Testis (tissue), 3 donors: ENCODE data around the gene DDX31. TPM values are rescaled to one million over a fixed set of nuclear protein-coding genes. Genes with fewer than 3 reads are reported as not detected.

Experiments
- DNase-seq: peaks from one replicate; pipeline ENCODE4 v3.0.0-alpha.2; 2019
- H3K27ac ChIP-seq, 2 donors: fragments of 200-600 bp; sonication (generic); one replicate each; pipeline ENCODE4 v1.5.1; 2019
- H3K27me3 ChIP-seq: fragments of 200-600 bp; sonication (generic); one replicate; pipeline ENCODE4 v1.5.1; 2019
- H3K36me3 ChIP-seq: fragments of 200-600 bp; sonication (generic); one replicate; pipeline ENCODE4 v1.5.1; 2017; ENCODE audit warnings: low read depth; ENCODE audit errors: missing control alignments
- H3K4me1 ChIP-seq: fragments of 200-600 bp; sonication (generic); one replicate; pipeline ENCODE4 v1.5.1; 2019
- H3K4me3 ChIP-seq, 2 donors: fragments of 200-600 bp; sonication (generic); one replicate each; pipeline ENCODE4 v1.5.1; 2017 to 2019
- H3K9me3 ChIP-seq: fragments of 200-600 bp; sonication (generic); one replicate; pipeline ENCODE4 v1.5.1; 2017
- CTCF ChIP-seq, 3 experiments: fragments of 450-650 bp in 2 of 3; fragments of 200-600 bp in 1 of 3; sonication (generic) in 1 of 3; IDR thresholded peaks; one replicate each; pipeline ENCODE4 v1.5.1; 2016 to 2019; ENCODE audit warnings: antibody characterized with exemption in 3 of 3, mild to moderate bottlenecking in 2 of 3, moderate library complexity in 1 of 3
- POLR2A ChIP-seq: fragments of 450-650 bp; IDR thresholded peaks from one replicate; pipeline ENCODE4 v1.6.1; 2017; ENCODE audit warnings: antibody characterized with exemption, mild to moderate bottlenecking, moderate library complexity
- WGBS, 2 donors: methylation state at CpG; one replicate each; pipeline ENCODE4 v1.1.5; 2018; 5-methylcytosine and 5-hydroxymethylcytosine counted together
- intact Hi-C: fragments of 100-400 bp; cut with DNase I; formaldehyde crosslinking; loops from one replicate; pipeline ENCODE4 v1.15.1; 2023; ENCODE audit warnings: low total_unique reads
- polyA plus RNA-seq: library from polyadenylated mRNA; stranded (reverse); fragments of 350-450 nt; fragmentation: Illumina TruSeq; extraction: RNeasy Lipid Tissue Mini Kit (QIAGEN cat#74804); gene quantifications from one replicate; pipeline ENCODE4 v1.2.3, GENCODE V29; 2014; ENCODE audit warnings: low read depth, low replicate concordance; ENCODE audit not compliant: insufficient read depth
- total RNA-seq, 2 donors: library from RNA; depleted of rRNA; stranded (reverse); fragments of >200 nt; gene quantifications; one replicate each; pipeline ENCODE4 v1.2.3, GENCODE V29; 2016

The DDX31 gene
- total and polyA plus RNA-seq, 3 donors from 2014 or later, result 17.9 to 24.2 (median 21.1) TPM

GRCh38 chr9:132637351-132637750 lies 32.4 kb downstream of the DDX31 start:
- WGBS, 2 donors, result 83 to 88% methylated on average over 12 of the region's 12 CpGs
- intact Hi-C loops, result no loop called here

GRCh38 chr9:132634327-132634726 lies 35.5 kb downstream of the DDX31 start:
- intact Hi-C loops, result no loop called here
- WGBS, 2 donors, result 95 to 97% methylated on average over 3 of the region's 3 CpGs
- Histone ChIP-seq H3K36me3 (no peaks in the 10 kb centered on the region), H3K27me3 (no peaks in the 10 kb centered on the region), H3K4me3 (no peak overlapping the region), H3K9me3 (no peaks in the 10 kb centered on the region), H3K4me1 (no peaks in the 10 kb centered on the region), H3K27ac (no peak overlapping the region)
- DNase-seq, result no peak
- TF ChIP-seq CTCF (IDR thresholded peaks at IDR 0.05) (no peak), POLR2A (no peak)

More at GRCh38 chr9:132637351-132637750, 32.4 kb downstream of the DDX31 start:
- H3K36me3 ChIP-seq, result no peaks in the 10 kb centered on the region
- no peaks in the 10 kb centered on the region for H3K4me1 ChIP-seq
- TF ChIP-seq POLR2A, result no peak
- no peak for TF ChIP-seq CTCF (IDR thresholded peaks at IDR 0.05)
- no peak for DNase-seq
- H3K9me3 ChIP-seq, result no peaks in the 10 kb centered on the region
- no peaks in the 10 kb centered on the region for H3K27me3 ChIP-seq
- no peak overlapping the region for H3K4me3 ChIP-seq
- H3K27ac ChIP-seq, result no peak overlapping the region

- H3K4me3 ChIP-seq, result no peak overlapping the region
- no peaks in the 10 kb centered on the region for H3K9me3 ChIP-seq
- H3K36me3 ChIP-seq, result no peaks in the 10 kb centered on the region
- no peak for DNase-seq
- no peak for TF ChIP-seq CTCF (IDR thresholded peaks at IDR 0.05)
- no peak for TF ChIP-seq POLR2A
- WGBS, 2 donors, result 78 to 80% methylated on average over 7 of the region's 7 CpGs
- H3K27ac ChIP-seq, result no peak overlapping the region
- no peaks in the 10 kb centered on the region for H3K27me3 ChIP-seq
- H3K4me1 ChIP-seq, result no peaks in the 10 kb centered on the region
- intact Hi-C loops, result no loop called here
Measured at GRCh38 chr9:132632413-132633129, 37.2 kb downstream of the DDX31 start.

- intact Hi-C loops, result no loop called here
- no peak overlapping the region for H3K4me3 ChIP-seq
- no peak overlapping the region for H3K27ac ChIP-seq
- H3K4me1 ChIP-seq, result no peaks in the 10 kb centered on the region
- no peak for DNase-seq
- H3K36me3 ChIP-seq, result no peaks in the 10 kb centered on the region
- no peak for TF ChIP-seq CTCF (IDR thresholded peaks at IDR 0.05)
- no peak for TF ChIP-seq POLR2A
- no peaks in the 10 kb centered on the region for H3K27me3 ChIP-seq
- H3K9me3 ChIP-seq, result no peaks in the 10 kb centered on the region
- WGBS, 2 donors, result 71 to 82% methylated on average over 7 of the region's 7 CpGs
Measured at GRCh38 chr9:132631685-132632084, 38.1 kb downstream of the DDX31 start.

GRCh38 chr9:132631280-132631679 lies 38.5 kb downstream of the DDX31 start:
- DNase-seq, result no peak
- H3K27ac ChIP-seq, result no peak overlapping the region
- no peak overlapping the region for H3K4me3 ChIP-seq
- no peaks in the 10 kb centered on the region for H3K36me3 ChIP-seq
- no peaks in the 10 kb centered on the region for H3K9me3 ChIP-seq
- H3K4me1 ChIP-seq, result no peaks in the 10 kb centered on the region
- intact Hi-C loops, result no loop called here
- no peaks in the 10 kb centered on the region for H3K27me3 ChIP-seq
- whole genome bisulfite sequencing, 2 donors, result 95 to 96% methylated on average over 5 of the region's 5 CpGs
- no peak for TF ChIP-seq POLR2A
- no peak for TF ChIP-seq CTCF (IDR thresholded peaks at IDR 0.05)
